OCI-LY7 (cell line): ENCODE measurements around the gene NCAPH2. TPM values are rescaled to one million over a fixed set of nuclear protein-coding genes. Genes with fewer than 3 reads are reported as not detected.
A peak's percentile ranks its signal among the peaks of the same experiment; 100 is the strongest.

Experiments used
- BruUV-seq: library from RNA; stranded (reverse); fragments of 400-500 nt; replicated peaks from 2 replicates; lab custom pipeline; 2021; lab: Mats Ljungman, UMichigan
- CTCF ChIA-PET: fragments of 300-600 bp; sonication (Branson Sonifier 250); formaldehyde crosslinking; loops from one replicate; lab custom pipeline; 2022; ENCODE audit warnings: antibody characterized with exemption; ENCODE audit not compliant: unreplicated experiment; lab: Charles Lee
- POLR2A ChIA-PET: fragments of 300-600 bp; sonication (Branson Sonifier 250); formaldehyde crosslinking; loops from one replicate; lab custom pipeline; 2022; ENCODE audit warnings: antibody characterized with exemption; lab: Charles Lee
- DNase-seq: peaks from one replicate; pipeline ENCODE4 v3.0.0-alpha.2; 2015; ENCODE audit warnings: low spot score
- H2AFZ ChIP-seq: fragments of 200-600 bp; sonication (generic), shearing (Covaris generic); 2 replicates; pipeline ENCODE4 v1.6.1; 2014; ENCODE audit warnings: mild to moderate bottlenecking, antibody characterized with exemption, low read length, moderate library complexity
- H3K27ac ChIP-seq: fragments of 200-600 bp; sonication (generic); 2 replicates; pipeline ENCODE4 v1.5.1; 2014; ENCODE audit warnings: mixed run types, low read depth, mild to moderate bottlenecking, moderate library complexity, low read length, inconsistent platforms; ENCODE audit not compliant: poor library complexity, severe bottlenecking
- H3K36me3 ChIP-seq: fragments of 200-600 bp; sonication (generic); 2 replicates; pipeline ENCODE4 v1.6.1; 2014; ENCODE audit warnings: mild to moderate bottlenecking, antibody characterized with exemption, low read length, moderate library complexity, mixed read lengths; ENCODE audit not compliant: insufficient read depth
- H3K4me1 ChIP-seq: fragments of 200-600 bp; sonication (generic); 2 replicates; pipeline ENCODE4 v1.5.1; 2014; ENCODE audit warnings: mild to moderate bottlenecking, low read length; ENCODE audit not compliant: insufficient read depth, poor library complexity, severe bottlenecking
- H3K4me2 ChIP-seq: fragments of 200-600 bp; sonication (generic); 2 replicates; pipeline ENCODE4 v1.6.1; 2014; ENCODE audit warnings: mild to moderate bottlenecking, low read length
- H3K4me3 ChIP-seq: fragments of 200-600 bp; sonication (generic); 2 replicates; pipeline ENCODE4 v1.5.1; 2014; ENCODE audit warnings: mild to moderate bottlenecking, low read depth, low read length; ENCODE audit not compliant: poor library complexity, severe bottlenecking
- H3K79me2 ChIP-seq: fragments of 200-600 bp; sonication (generic); 2 replicates; pipeline ENCODE4 v1.6.1; 2016; ENCODE audit warnings: low read depth, mild to moderate bottlenecking, low read length, moderate library complexity, mixed read lengths; ENCODE audit not compliant: insufficient read depth
- H3K9me2 ChIP-seq: fragments of 200-600 bp; sonication (generic); 2 replicates; pipeline ENCODE4 v1.6.1; 2016; ENCODE audit warnings: mild to moderate bottlenecking, low read length, mixed read lengths; ENCODE audit not compliant: insufficient read depth
- H3K9me3 ChIP-seq: fragments of 200-600 bp; sonication (generic); 2 replicates; pipeline ENCODE4 v1.6.1; 2014; ENCODE audit warnings: mild to moderate bottlenecking, mixed run types, low read length, mixed read lengths
- H4K20me1 ChIP-seq: fragments of 200-600 bp; sonication (generic); 2 replicates; pipeline ENCODE4 v1.6.1; 2014; ENCODE audit warnings: mild to moderate bottlenecking, antibody characterized with exemption, low read length, moderate library complexity, mixed read lengths; ENCODE audit not compliant: insufficient read depth
- CTCF ChIP-seq: fragments of 200-600 bp; sonication (generic); conservative IDR thresholded peaks from 2 replicates; pipeline ENCODE4 v1.5.1; 2014; ENCODE audit warnings: mild to moderate bottlenecking, antibody characterized with exemption, low read length, moderate library complexity, mixed read lengths
- EZH2phosphoT487 ChIP-seq: fragments of 200-600 bp; sonication (generic); IDR thresholded peaks from 2 replicates; pipeline ENCODE4 v1.6.1; 2018; ENCODE audit warnings: low read depth, borderline replicate concordance, mild to moderate bottlenecking, mixed run types, antibody characterized with exemption, low read length, moderate library complexity, mixed read lengths
- intact Hi-C: fragments of 100-400 bp; cut with micrococcal nuclease; formaldehyde crosslinking; loops from one replicate; pipeline ENCODE4 v1.10.0; 2022; ENCODE audit not compliant: unreplicated experiment
- total RNA-seq, 2 experiments: library from RNA; depleted of rRNA in 1 of 2; stranded (reverse); fragments of >200 nt in 1 of 2; shearing (Covaris generic) in 1 of 2; gene quantifications; 2 replicates each; pipeline ENCODE4 v1.2.3, GENCODE V29; 2014 to 2022

NCAPH2 gene
- total RNA-seq, 2 experiments from 2014 or later: 126 to 129 TPM

- H3K9me2 ChIP-seq: no peaks in the 10 kb centered on the region
- H3K27ac ChIP-seq: no peak overlapping the region
- DNase-seq: no peak
- no peaks in the 10 kb centered on the region for H3K9me3 ChIP-seq
- no peak overlapping the region for H3K4me3 ChIP-seq
- intact Hi-C loops: no loop called here
- H3K4me2 ChIP-seq: no peak overlapping the region
- H3K4me1 ChIP-seq: peaks cover 4% of the 10 kb centered on the region
- no peak overlapping the region for H2AFZ ChIP-seq
- no peak for TF ChIP-seq EZH2phosphoT487
- no peak for TF ChIP-seq CTCF
- H4K20me1 ChIP-seq: no peaks in the 10 kb centered on the region
- POLR2A ChIA-PET: interaction anchor here (0.6 kb wide), 1 partner anchor 17 kb away, joined by 5 read pairs; no protein-coding TSS in a partner anchor
- CTCF ChIA-PET: no interaction called here
- TSS peak; percentile 41 for BruUV-seq
- H3K79me2 ChIP-seq: peaks cover 5% of the 10 kb centered on the region; the same call in 1 of the 2 replicates
- peaks cover 98% of the 10 kb centered on the region for H3K36me3 ChIP-seq
Observed at GRCh38 chr22:50461979-50462540, 46.0 kb upstream of the NCAPH2 start.

GRCh38 chr22:50463188-50463900 is 44.7 kb upstream of the NCAPH2 start:
- H3K4me2 ChIP-seq: no peak overlapping the region
- H3K36me3 ChIP-seq: peaks cover 100% of the 10 kb centered on the region
- no peak overlapping the region for H2AFZ ChIP-seq
- TF ChIP-seq CTCF (no peak), EZH2phosphoT487 (no peak)
- no TSS peak for BruUV-seq
- H3K4me3 ChIP-seq: no peak overlapping the region
- H3K27ac ChIP-seq: no peak overlapping the region
- H3K9me2 ChIP-seq: no peaks in the 10 kb centered on the region
- intact Hi-C loops: no loop called here
- peaks cover 18% of the 10 kb centered on the region for H3K79me2 ChIP-seq
- DNase-seq: no peak
- ChIA-PET POLR2A (no interaction called here), CTCF (no interaction called here)
- no peaks in the 10 kb centered on the region for H3K9me3 ChIP-seq
- no peaks in the 10 kb centered on the region for H4K20me1 ChIP-seq
- H3K4me1 ChIP-seq: peaks cover 17% of the 10 kb centered on the region

- no peaks in the 10 kb centered on the region for H4K20me1 ChIP-seq
- TF ChIP-seq EZH2phosphoT487 (no peak), CTCF (no peak)
- no peaks in the 10 kb centered on the region for H3K9me2 ChIP-seq
- no TSS peak for BruUV-seq
- intact Hi-C loops: no loop called here
- peaks cover 27% of the 10 kb centered on the region for H3K4me1 ChIP-seq
- DNase-seq: no peak
- peaks cover 28% of the 10 kb centered on the region for H3K79me2 ChIP-seq
- H2AFZ ChIP-seq: no peak overlapping the region
- H3K27ac ChIP-seq: no peak overlapping the region
- peaks cover 93% of the 10 kb centered on the region for H3K36me3 ChIP-seq
- ChIA-PET POLR2A (no interaction called here), CTCF (no interaction called here)
- H3K9me3 ChIP-seq: no peaks in the 10 kb centered on the region
- no peak overlapping the region for H3K4me2 ChIP-seq
- no peak overlapping the region for H3K4me3 ChIP-seq
Observed at GRCh38 chr22:50464451-50464850, 43.6 kb upstream of the NCAPH2 start.
